ENCODE results near the gene SHLD2. TPM values are rescaled to one million over a fixed set of nuclear protein-coding genes. Genes with fewer than 3 reads are reported as not detected.
"Not testable (repeated sequence)": the region's sequence is repeated elsewhere in the genome, so short reads cannot be mapped to it uniquely, and the experiment has no call there.

SHLD2 gene
- total RNA-seq, 1 experiment from 2014 or later: 32.0 TPM

DNA sequence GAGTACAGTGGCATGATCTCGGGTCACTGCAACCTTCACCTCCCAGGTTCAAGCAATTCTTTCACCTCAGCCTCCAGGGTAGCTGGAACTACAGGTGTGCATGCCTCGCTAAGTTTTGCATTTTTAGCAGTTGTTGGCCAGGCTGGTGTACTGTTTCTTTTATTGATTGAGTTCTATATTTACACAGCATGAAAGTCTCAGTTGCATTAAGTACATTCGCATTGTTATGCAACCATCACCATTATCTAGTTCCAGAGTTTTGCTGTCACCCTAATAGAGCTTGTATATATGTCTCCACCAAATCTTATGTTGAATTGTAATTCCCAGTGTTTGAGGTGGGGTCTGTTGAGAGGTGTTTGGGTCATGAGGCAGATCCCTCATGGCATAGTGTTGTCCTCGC is 28.3 kb downstream of the SHLD2 start:
- DNase-seq (ENCODE audit: low read depth, low spot score); in situ Hi-C loops (cut with HindIII; ENCODE audit: low pct_unique_long_range_greater_than_20kb, low sequenced_read_pairs): not testable (repeated sequence)

DNA sequence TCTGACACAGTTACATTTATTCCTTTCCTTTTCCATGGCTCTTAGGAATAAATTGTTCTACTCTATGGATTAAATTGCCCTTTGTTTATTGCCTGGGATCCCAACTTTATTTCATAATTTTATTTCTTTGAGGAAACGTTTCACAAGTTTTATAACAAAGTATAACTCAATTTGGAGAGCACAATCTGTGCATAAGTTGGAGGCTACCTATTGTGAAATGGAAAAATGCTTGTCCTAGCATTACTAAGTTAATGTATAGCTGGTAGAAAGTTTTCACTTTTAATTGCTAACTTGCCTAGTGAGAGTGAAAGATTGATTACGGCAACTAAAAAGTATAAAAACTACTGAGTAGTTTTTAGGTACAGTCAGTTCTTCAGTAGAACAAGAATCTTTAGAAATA is 32.0 kb downstream of the SHLD2 start:
- in situ Hi-C loops (cut with HindIII; ENCODE audit: low pct_unique_long_range_greater_than_20kb, low sequenced_read_pairs); DNase-seq (ENCODE audit: low read depth, low spot score): not testable (repeated sequence)

DNA sequence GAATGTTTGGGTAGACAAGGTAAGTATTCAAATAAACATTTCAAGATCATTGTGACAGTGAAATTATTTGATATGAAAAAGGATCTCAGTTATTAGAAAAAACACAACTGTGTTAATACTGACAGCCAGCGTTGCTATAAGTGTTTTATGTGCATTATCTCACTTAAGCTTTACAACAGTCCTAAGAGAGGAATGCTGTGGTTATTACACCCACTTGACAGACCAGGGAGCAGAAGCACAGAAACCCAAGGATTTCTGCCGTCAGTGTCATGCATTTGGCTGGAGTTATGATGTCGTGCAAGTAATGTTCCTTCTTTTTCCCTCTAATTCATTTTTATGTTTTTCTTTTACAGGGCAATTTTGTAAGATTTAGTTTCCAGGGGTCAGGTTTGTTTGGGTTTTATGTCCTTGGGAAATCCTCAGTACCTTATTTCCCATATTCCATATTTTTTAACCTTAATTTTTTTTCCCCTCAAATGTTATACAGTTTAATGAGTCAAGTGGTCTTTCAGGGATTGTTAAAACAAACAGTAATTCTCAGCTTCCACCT is 32.7 kb downstream of the SHLD2 start:
- in situ Hi-C loops (cut with HindIII; ENCODE audit: low pct_unique_long_range_greater_than_20kb, low sequenced_read_pairs); DNase-seq (ENCODE audit: low read depth, low spot score): not testable (repeated sequence)

DNA sequence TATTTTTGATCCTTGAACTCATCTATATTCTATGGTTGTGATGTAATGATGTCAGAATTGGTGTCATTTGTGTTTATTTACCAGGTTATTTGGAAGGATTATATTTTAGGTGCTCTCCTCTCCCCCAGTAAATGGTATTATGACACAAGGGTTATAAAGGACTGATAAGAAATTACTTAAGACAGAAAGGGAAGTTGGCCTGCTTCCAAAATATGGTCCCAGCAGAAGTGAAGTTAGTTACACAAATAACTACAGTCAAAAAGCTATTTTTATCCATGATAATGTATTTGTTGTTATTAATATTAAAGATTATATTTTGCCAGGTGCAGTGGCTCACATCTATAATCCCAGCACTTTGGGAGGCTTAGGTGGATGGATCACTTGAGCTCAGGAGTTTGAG is 37.2 kb downstream of the SHLD2 start:
- in situ Hi-C loops (cut with HindIII; ENCODE audit: low pct_unique_long_range_greater_than_20kb, low sequenced_read_pairs); DNase-seq (ENCODE audit: low read depth, low spot score): not testable (repeated sequence)

DNA sequence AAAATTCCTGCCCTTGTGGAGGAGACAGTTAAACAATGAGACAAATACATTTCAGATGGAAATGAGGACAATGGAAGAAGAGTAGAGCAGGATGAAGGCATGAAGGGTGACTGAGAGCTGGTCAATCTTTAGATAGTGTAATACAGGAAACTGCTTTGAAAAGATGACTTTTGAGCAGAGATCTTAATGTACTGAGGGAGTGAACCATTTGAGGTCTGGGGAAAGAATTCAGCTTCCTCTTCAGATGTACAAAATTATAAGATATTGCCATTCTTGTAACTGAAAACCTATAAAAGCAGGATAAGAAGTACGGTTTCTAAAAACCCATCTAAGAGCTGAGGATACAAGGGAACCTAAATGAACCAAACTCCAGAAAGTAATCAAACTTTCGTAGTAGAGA is 38.9 kb downstream of the SHLD2 start:
- in situ Hi-C loops (cut with HindIII; ENCODE audit: low pct_unique_long_range_greater_than_20kb, low sequenced_read_pairs); DNase-seq (ENCODE audit: low read depth, low spot score): not testable (repeated sequence)

DNA sequence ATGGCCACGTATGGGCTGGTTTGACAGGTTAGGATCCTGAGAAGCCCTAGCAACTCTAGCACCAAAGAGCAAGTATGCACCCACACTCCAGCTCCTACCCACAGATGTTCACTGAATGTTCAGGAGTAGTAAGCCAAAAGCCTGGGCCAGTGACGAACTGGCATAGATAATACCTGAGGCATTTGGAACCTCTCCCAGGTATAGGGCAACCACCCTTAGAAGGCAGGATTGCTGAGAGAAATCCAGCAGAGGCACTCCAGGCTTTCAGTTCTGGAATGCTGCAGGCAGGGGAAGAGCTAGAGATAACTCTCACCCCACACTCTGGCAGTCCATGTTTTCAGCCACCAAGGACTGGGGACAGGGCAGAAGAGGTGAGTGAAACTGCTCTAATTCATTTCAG is 39.4 kb downstream of the SHLD2 start:
- in situ Hi-C loops (cut with HindIII; ENCODE audit: low pct_unique_long_range_greater_than_20kb, low sequenced_read_pairs); DNase-seq (ENCODE audit: low read depth, low spot score): not testable (repeated sequence)

DNA sequence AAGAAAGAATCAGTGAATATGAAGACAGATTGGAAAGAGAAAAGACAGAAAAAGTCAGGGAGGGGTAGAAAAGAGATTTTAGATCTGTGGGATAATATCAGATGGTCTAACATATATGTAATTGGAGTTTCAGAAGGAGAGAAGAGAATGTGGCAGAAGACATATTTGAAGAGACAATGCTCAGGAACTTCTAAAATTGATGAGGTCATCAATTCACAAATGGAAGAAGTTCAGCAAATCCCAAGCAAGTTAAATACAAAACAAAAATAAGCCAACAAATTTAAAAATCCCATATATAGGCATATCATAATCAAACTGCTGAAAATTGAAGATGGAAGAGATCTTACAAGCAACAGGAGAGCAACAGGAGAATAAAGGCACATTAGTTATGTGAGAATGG is 42.5 kb downstream of the SHLD2 start:
- DNase-seq (ENCODE audit: low read depth, low spot score); in situ Hi-C loops (cut with HindIII; ENCODE audit: low pct_unique_long_range_greater_than_20kb, low sequenced_read_pairs): not testable (repeated sequence)

DNA sequence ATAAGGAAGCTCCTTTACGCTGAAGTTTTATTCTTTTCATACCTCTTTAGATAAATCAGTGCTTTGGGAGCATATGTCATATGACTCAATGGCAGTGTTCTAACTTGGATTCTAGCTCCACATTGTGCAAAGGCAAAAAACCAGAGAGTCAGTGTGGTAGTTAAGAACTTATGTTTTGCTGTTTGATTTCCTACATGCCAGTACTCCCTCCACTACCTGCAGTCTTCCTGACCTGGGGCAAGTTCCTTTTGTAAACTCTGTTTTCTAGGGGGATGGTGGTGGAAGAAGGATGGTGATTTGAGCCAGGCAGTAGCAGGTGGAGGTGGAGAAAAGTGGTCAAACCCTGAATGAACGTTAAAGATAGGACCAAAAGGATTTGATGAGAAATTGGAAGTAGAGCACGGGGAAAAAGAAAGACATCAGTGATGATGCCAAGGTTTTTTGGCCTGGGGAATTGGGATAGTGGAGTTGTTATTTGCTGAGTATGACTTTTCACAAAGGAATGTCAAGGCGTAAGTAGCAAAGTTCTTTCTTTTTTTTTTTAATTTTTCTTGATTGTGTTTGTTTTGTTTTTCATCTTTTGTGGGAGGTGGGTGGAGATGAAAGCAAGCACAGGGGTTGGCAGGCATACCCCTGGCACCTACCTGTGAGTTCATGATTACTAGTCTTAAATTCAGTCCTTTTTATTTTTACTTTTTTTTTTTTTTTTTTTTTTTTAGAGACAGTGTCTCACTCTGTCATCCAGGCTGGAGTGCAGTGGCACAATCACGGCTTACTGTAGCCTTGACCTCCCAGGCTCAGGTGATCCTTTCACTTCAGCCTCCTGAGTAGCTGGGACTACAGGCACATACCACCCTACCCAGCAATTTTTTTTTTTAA is 47.5 kb downstream of the SHLD2 start:
- in situ Hi-C loops (cut with HindIII; ENCODE audit: low pct_unique_long_range_greater_than_20kb, low sequenced_read_pairs); DNase-seq (ENCODE audit: low read depth, low spot score): not testable (repeated sequence)

DNA sequence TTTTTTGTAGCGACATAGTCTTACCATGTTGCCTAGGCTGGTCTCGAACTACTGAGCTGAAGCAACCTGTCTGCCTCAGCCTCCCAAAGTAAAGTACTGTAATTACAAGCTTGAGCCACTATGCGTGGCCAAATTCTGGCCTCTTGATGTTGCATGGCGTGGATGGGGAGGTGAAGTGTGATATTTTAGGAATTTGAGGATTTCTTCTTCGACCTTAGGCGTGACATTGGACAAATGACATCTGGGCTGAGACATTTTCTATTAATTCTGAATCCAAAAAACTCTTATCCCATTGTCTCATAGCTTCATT is 48.1 kb downstream of the SHLD2 start:
- in situ Hi-C loops (cut with HindIII; ENCODE audit: low pct_unique_long_range_greater_than_20kb, low sequenced_read_pairs): not testable (repeated sequence)

DNA sequence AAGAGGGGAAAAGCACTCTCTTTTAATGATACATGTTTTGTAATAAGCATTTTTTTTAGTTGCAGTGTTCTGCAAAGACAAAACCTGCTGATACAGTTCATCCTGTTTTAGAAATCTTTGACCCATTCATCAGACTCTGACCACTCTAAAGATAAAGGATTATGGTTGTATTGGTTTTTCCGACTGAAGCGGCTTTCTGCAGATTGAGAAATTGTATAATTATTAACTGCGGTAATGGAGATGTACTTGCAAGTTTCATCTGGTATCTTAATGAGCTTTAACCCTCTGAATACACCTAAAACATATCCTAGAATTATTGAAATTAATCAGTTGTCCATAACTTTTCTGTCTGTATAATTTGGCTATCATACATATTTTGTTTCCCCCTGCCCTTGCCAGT is 50.6 kb downstream of the SHLD2 start:
- in situ Hi-C loops (cut with HindIII; ENCODE audit: low pct_unique_long_range_greater_than_20kb, low sequenced_read_pairs): not testable (repeated sequence)

More for the DNA sequence above, 48.1 kb downstream of the SHLD2 start:
- not testable (repeated sequence) for DNase-seq (ENCODE audit: low read depth, low spot score)

DNA sequence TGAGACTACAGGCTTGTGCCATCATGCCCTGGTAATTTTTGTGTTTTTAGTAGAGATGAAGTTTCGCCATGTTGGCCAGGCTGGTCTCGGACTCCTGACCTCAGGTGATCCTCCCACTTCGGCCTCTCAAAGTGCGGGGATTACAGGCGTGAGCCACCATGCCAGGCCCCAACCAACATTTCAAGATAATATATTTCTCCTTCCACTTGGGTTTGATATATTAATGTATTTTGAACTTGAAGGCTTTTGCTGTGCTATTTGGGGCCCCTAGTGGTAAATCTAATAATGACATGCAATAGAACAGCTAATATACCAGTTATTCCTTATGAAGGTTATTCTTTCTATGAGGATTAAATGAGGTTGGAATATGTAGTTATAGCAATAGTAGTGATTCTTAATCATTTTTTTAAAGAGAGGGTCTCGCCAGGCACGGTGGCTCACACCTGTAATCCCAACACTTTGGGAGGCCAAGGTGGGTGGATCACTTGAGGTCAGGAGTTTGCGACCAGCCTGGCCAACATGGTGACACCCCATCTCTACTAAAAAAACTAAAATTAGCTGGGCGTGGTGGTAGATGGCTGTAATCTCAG is 54.1 kb downstream of the SHLD2 start:
- in situ Hi-C loops (cut with HindIII; ENCODE audit: low pct_unique_long_range_greater_than_20kb, low sequenced_read_pairs); DNase-seq (ENCODE audit: low read depth, low spot score): not testable (repeated sequence)

More for the DNA sequence above, 50.6 kb downstream of the SHLD2 start:
- not testable (repeated sequence) for DNase-seq (ENCODE audit: low read depth, low spot score)

DNA sequence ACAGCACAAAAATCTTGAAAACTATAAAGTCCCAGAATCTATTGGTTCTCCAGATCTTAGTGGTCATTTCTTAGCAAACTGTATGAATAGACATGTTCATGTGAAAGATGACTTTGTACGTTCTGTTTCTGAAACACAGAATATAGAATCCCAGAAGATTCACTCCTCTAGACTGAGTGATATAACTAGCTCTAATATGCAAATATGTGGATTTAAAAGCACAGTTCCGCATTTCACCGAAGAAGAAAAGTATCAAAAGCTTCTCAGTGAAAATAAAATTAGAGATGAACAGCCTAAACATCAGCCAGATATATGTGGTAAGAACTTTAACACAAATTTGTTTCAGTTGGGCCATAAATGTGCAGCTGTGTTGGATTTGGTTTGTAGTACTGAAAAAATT is 56.5 kb downstream of the SHLD2 start:
- DNase-seq (ENCODE audit: low read depth, low spot score); in situ Hi-C loops (cut with HindIII; ENCODE audit: low pct_unique_long_range_greater_than_20kb, low sequenced_read_pairs): not testable (repeated sequence)

DNA sequence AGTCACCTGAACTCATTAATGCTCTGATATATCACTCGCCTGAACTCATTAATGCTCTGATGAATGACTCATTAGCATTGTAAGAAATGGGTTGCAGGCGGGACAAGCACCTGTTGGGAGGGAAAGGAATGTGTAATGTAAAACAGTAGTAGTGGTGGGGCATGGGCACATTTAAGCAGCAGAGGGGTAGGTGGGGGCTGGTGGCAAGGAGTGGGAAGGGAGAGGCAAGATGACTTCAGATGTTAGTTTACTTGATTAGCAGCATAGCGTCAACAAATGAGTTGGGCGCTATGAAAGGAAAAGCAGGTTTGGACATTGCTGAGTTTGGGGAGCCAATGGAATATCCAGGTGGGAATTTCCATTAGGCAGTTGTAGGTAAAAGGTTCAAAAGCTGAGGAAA is 61.8 kb downstream of the SHLD2 start:
- DNase-seq (ENCODE audit: low read depth, low spot score); in situ Hi-C loops (cut with HindIII; ENCODE audit: low pct_unique_long_range_greater_than_20kb, low sequenced_read_pairs): not testable (repeated sequence)

DNA sequence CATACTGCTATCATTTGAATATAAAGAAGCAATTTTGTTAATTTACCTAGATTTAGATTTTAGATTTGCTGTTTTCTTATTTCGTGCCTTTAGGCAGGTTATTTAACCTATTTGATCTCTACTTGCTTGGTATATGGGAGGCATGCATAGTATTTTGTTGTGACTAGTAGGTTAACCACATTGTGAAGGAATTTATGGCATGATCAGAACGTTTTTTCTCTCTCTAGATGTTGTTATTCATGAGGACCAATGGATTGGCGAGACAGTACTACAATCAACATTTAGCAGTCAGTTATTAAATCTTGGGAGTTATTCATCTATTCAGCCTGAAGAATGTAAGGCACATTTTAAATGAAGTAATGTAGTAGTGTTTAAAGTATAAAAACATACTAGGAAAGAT is 62.8 kb downstream of the SHLD2 start:
- DNase-seq (ENCODE audit: low read depth, low spot score); in situ Hi-C loops (cut with HindIII; ENCODE audit: low pct_unique_long_range_greater_than_20kb, low sequenced_read_pairs): not testable (repeated sequence)

DNA sequence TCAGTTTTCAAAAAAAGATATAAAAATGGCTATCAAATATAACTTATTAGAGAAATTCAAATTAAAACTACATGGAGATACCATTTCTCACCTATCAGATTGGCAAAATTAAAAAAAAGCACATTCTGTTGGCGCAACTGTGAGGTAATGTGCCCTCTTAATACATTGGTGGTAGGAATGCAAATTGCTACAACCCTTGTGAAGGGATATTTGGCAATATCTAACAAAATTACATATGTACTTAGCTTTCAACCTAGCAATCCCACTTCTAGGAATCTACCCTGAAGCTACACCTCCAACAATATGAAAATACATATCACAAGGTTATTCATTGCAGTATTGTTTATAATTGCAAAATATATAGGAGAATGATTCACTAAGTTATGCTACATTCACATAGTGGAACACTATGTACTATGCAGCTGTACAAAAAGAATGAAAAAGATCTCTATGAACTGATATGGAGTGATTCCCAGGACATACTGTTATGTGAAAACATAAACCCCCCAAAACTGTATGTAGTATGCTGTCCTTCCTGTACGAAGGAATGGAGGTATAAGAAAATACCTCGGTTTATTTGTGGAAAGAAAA is 67.8 kb downstream of the SHLD2 start:
- in situ Hi-C loops (cut with HindIII; ENCODE audit: low pct_unique_long_range_greater_than_20kb, low sequenced_read_pairs); DNase-seq (ENCODE audit: low read depth, low spot score): not testable (repeated sequence)

DNA sequence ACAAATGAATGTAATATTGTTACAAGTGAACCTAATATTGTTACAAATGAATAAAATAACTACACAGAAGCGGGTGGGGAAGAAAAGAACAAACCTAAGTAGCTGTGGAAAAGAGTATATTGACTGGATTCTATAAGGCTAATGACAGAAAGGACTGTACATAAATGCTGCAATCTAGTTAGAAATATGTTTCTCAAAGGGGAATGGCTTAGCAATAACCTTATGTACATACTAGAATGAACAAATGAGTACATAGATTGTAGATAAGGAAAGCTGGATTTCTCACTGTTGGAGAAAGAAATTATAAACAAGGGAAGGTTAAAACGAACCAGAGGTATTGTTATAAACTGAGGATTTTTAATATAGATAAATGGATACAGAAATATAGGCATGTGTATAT is 68.4 kb downstream of the SHLD2 start:
- in situ Hi-C loops (cut with HindIII; ENCODE audit: low pct_unique_long_range_greater_than_20kb, low sequenced_read_pairs); DNase-seq (ENCODE audit: low read depth, low spot score): not testable (repeated sequence)

DNA sequence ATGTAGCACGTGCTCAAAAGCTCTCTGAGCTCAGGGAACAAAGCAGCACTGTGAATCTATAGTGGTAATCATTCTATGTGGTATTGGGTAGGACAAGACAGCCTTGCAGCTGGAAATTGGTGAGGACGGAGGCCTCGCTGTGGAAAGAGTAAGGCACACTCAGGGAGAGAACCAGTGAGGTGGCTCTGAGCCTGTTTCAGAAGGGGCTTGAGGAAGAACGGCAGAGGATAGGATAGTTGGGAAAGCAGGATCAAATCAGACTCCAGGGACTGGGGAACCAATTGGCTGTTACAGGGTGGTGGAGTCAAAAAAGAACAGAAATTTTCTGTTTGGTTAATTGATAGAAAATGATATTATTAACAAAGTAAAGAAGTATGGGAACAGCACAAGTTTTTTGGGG is 74.9 kb downstream of the SHLD2 start:
- DNase-seq (ENCODE audit: low read depth, low spot score); in situ Hi-C loops (cut with HindIII; ENCODE audit: low pct_unique_long_range_greater_than_20kb, low sequenced_read_pairs): not testable (repeated sequence)

DNA sequence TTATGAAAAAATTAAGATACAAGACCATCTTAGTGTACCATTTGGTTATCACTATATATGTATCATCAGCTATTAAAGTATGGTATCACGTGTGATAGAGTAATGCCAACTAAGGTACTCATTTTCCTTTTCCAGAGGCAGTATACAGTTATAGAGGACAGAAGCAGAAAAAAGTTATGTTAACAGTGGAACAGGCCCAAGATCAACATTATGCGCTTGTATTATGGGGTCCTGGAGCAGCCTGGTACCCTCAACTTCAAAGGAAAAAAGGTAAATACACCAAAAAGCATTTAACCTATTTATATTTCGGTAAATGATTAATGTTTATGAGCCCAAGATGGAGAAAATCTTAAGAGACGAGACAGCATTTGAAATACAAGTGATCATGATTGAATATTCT is 75.7 kb downstream of the SHLD2 start:
- in situ Hi-C loops (cut with HindIII; ENCODE audit: low pct_unique_long_range_greater_than_20kb, low sequenced_read_pairs); DNase-seq (ENCODE audit: low read depth, low spot score): not testable (repeated sequence)

Data from SK-MEL-5 (cell line).